NCI-H526 (cell line): ENCODE results near the gene EXOC3L4.

Experiments
- DNase-seq, 2 experiments: peaks; one replicate each; lab custom pipeline; 2025; lab: John Stamatoyannopoulos, UW

EXOC3L4 gene

GRCh38 chr14:103132381-103133209 lies 38.1 kb downstream of the EXOC3L4 start:
- DNase-seq = no peak

DNA sequence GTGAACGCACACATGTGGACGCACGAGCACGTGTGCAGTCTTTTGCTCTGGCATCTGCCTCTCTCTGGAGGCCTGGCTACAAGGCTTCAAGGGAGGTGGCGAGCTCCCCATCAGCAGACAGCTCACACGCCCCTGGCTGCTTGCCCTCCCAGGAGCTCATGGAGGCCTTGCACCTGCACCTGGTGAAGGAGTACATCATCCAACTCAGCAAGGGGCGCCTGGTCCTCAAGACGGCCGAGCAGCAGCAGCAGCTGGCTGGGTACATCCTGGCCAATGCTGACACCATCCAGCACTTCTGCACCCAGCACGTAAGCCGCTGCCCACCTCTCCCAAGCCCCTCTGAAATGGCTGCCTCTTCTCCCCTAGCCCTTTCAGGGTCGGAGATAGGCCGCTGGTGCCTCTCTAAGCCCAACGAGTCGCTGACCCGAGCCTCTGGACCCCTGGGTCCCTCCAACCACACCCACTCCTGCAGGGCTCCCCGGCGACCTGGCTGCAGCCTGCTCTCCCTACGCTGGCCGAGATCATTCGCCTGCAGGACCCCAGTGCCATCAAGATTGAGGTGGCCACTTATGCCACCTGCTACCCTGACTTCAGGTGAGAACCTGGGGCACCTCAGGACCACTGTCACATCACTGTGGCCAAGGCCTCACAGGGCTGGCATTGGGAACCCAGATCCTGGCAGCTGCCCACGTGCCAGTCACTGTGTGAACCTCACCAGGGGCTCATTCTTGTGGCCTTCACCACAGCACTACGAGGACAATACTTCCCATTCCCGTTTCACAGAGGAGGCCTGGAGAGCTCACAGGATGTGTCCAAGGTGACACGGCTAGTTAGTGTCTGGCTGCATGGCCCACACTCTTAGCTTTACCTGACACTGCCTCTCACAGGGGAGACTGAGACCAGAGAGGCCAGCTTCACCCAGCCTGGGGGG lies 39.0 kb downstream of the EXOC3L4 start:
- DNase-seq = no peak

GRCh38 chr14:103134405-103134804 lies 39.9 kb downstream of the EXOC3L4 start:
- no peak for DNase-seq

DNA sequence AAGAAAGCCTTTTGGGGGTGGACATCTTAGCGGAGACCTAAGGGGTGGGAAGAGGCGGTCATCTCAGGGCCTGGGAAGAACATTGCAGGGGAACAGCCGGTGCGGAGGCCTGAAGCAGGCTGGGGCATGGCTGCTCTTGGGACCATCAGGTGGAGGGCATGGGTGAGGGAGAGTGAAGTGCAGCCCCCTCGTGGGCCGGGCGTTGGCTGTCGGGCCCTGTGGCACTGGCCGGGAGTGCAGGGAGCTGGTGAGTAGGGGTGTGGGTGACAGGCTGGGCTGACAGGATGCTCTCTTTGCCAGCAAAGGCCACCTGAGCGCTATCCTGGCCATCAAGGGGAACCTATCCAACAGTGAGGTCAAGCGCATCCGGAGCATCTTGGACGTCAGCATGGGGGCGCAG lies 40.4 kb downstream of the EXOC3L4 start:
- no peak for DNase-seq

DNA sequence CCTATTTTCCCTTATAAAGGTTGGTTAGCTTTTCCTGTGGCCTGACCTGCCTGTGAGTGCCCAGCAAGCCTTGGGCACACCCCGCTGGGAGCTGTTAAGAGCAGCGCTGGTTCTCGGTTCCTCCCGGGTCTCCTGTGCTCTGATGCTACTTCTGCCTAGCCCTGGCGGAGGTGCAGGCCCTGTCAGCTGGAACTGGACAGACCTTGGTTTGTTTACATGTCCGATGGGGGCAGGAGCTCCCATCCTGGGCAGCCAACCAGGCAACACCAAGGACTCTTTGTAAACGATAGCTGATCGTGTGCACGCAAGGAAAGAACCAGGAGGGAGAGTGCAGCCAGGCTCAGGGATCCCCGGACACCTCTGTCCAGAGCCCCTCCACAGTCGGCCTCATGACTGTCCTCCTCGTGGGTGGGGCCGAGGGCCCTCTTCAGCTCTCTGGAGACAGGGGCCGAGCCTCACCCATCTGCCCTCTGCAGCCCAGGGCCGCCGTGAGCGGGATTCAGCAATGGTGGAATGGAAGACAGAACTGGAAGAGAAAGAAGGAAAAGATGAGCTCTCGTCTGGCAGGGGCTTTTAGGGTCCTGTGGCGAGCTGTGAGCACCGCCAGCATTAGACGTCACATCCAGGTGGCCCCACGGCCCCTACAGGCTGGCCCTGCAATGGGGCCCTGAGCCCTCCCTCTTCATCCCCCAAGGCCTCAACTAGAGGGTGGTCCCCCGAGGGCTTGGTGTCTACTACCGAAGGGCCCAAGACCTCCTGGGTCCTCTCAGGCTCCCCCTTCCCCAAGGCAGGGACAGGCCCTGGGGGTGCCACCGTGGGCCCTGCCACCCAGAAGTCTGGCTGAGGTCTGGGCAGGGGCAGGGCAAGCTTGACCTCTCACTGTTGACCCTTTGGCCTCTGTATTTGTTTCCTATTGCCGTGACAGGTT lies 41.1 kb downstream of the EXOC3L4 start:
- no peak for DNase-seq

GRCh38 chr14:103136388-103137271 lies 42.1 kb downstream of the EXOC3L4 start:
- DNase-seq = no peak

GRCh38 chr14:103137689-103138300 lies 43.3 kb downstream of the EXOC3L4 start:
- no peak for DNase-seq

DNA sequence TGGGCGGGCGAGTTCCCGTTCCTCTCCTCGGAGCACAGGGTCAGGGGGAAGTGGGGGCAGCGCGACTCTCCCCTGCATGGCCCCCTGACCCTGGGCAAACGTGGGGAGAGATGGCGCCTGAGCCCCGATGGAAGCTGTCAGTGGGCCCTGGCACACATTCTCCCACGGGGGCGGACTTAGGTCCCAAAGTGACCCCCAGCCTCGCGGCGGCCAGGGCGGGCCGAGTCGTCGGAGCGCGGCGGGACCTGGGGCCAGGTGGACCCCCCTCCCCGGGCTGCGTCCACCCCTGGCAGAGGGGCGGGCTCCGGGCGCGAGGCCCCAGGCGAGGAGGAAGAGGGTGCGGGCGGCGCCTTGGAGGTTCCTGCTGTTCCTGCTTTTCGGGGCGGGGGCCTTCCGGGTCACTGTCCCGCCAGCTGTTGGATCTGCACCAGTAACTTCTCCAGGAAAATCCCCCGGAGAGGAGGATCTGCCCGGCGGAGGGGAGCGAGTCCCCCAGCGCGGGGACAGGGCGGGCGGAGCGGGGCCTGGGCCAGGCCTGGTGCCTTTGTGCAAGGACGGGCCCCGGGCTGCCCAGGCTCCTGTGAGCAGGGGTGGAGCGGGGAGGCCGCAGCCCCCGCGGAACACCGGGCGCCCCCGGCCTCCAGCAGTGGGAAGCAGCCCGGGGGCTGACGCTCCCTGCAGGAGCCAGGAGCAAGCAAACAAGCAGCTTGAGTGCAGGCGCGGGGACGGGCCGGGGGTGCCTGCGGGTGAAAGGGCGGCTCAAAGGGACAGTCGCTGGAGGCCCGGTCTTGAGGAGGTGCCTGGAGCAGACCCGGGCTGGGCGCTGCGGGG lies 44.0 kb downstream of the EXOC3L4 start:
- peak in 1 of 2 experiments; percentile 27 for DNase-seq

DNA sequence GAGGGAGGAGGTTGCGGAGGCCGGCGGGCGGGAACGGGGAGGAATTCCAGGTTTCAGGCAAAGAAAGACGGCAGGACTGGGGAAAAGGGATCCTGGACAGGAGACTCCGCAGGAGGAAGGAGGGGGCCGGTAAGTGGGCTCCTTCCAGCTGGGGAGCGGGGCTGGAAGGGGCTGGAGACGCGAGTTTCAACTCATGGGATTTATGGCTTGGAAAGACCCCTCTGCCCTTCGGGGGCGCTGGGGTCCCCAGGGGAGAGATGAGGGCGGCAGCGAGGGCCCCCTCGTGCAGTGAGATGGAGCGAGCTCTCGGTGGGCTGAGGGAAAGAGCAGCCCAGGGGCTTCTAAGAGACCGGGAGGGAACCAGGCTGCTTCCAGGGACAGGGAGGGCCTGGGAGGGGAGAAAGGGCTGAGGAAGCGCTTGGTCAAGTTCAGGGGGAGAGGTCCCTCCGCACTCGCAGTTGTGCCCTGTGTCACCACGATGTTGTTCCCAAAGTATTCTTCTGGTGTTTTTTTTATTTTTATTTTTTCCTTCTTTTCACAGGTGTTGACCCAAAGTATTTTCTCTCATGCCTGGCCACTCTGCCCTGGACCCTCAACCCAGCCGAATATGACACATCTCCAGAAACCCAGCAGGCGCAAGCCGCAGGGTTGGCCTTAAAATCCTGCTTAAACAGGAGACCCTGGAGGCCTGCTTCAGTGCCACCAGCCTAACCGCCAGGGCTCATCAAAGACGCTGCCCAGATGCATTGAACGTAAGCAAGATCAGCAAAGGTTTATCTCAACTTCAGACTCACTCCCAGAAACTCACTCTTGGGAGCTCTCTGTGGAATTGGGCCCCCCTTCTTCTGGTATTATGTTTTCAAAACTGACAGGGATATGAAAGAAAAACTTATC lies 44.9 kb downstream of the EXOC3L4 start:
- DNase-seq = no peak

GRCh38 chr14:103140316-103141109 lies 46.0 kb downstream of the EXOC3L4 start:
- peak in 1 of 2 experiments; percentile 21 for DNase-seq

GRCh38 chr14:103141117-103141796 lies 46.7 kb downstream of the EXOC3L4 start:
- peak in 1 of 2 experiments; percentile 61 for DNase-seq

- peak in 1 of 2 experiments; percentile 36 for DNase-seq
These were observed 47.5 kb downstream of the EXOC3L4 start for GRCh38 chr14:103142026-103142425.

- DNase-seq = no peak
These were observed 48.3 kb downstream of the EXOC3L4 start for GRCh38 chr14:103142721-103143302.

DNA sequence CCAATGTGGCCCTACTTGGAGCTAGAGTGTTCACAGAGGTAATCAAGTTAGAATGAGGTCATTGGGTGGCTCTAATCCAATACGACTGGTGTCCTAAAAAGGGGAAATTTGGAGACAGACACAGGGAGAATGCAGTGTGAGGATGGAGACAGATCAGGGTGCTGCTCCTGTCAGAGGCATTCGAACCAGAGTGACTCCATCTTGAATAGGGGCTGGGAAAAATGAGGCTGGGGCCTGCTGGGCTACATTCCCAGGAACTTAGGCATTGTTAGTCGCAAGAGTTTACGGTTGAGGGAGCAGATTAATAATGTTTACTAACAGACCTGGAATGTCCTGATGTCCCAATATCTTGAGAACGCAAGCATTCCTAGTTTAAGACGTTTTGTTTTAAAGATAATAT lies 49.0 kb downstream of the EXOC3L4 start:
- DNase-seq = no peak

DNA sequence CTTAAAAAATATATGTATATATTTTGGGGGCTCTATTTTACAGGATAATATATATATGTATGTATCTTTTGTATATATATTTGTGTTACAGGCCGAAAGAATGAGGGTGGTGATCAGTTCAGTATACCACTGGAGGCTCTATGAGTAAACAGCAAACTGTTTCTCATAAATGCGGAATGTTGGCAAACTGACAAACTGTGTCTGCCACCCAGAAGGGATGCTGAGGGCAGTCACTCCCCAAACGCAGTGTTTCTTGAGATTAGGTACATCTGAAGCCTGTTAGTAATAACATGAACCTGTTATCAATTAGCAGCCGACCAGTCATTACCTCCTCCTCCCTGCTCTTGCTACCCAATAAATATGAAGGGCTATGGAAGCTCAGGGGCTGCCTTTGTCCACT lies 49.6 kb downstream of the EXOC3L4 start:
- DNase-seq = no peak

DNA sequence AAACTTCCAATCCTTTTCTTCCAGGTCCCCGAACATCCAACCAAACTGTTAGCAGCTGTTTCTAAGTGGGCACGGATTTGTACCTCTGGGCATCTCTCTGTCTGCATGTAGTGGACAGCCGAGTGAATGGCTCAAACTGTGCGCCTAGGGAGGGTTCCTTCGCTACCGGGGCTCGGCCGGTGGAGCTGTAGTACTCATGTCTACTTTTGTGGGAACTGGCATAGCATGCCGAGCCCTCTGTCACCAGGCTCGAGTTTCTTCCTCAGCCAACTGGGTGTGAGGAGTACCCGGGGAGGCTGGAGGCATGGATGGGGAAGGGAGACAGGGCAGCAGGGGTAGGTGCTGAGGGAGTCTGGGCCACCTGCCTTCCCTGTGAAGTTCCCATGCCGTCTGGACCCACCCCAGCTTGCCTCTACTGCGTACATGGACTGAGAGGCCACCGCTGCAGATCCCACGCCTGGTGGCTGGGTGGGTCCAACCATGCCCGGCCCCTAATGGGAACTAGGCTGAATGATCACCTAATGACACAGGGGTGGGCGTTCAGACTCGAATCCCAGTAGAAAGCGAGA lies 51.7 kb downstream of the EXOC3L4 start:
- no peak for DNase-seq
